GDM1 (cell line): ENCODE data around the gene SLC2A4RG.

Source experiments
- DNase-seq: peaks from one replicate; lab custom pipeline; 2025; lab: John Stamatoyannopoulos, UW

SLC2A4RG gene

GRCh38 chr20:63739130-63740069 lies at the start of gene SLC2A4RG:
Gene SLC2A4RG, plus strand, starts transcription at chr20:63739776. Its CDS starts 137 bp downstream, at chr20:63739913.
- peak; percentile 73 for DNase-seq

- DNase-seq = no peak
Observed at GRCh38 chr20:63690003-63690897, 49.3 kb upstream of the SLC2A4RG start.

GRCh38 chr20:63690898-63691710 lies 48.5 kb upstream of the SLC2A4RG start:
- no peak for DNase-seq

- DNase-seq = no peak
Observed at GRCh38 chr20:63691711-63692435, 47.7 kb upstream of the SLC2A4RG start.

- no peak for DNase-seq
Observed at GRCh38 chr20:63692436-63693082, 47.0 kb upstream of the SLC2A4RG start.

- no peak for DNase-seq
Observed at GRCh38 chr20:63693083-63693732, 46.4 kb upstream of the SLC2A4RG start.

GRCh38 chr20:63693733-63694583 lies 45.6 kb upstream of the SLC2A4RG start:
- DNase-seq = no peak

GRCh38 chr20:63694584-63695423 lies 44.8 kb upstream of the SLC2A4RG start:
- no peak for DNase-seq

- no peak for DNase-seq
Observed at GRCh38 chr20:63695424-63696305, 43.9 kb upstream of the SLC2A4RG start.

GRCh38 chr20:63696306-63696627 lies 43.3 kb upstream of the SLC2A4RG start:
- no peak for DNase-seq

- no peak for DNase-seq
Observed at GRCh38 chr20:63696628-63697356, 42.8 kb upstream of the SLC2A4RG start, which contains the start of gene TNFRSF6B. Gene TNFRSF6B, plus strand, starts transcription at chr20:63696652. Its CDS starts 116 bp downstream, at chr20:63696768.

GRCh38 chr20:63697357-63697867 lies 42.2 kb upstream of the SLC2A4RG start:
- DNase-seq = no peak

- no peak for DNase-seq
Observed at GRCh38 chr20:63697868-63698545, 41.6 kb upstream of the SLC2A4RG start.

GRCh38 chr20:63698739-63699465 lies 40.7 kb upstream of the SLC2A4RG start:
- no peak for DNase-seq
